NB4 (cell line): ENCODE data around the gene TMEM174.

Experiments
- DNase-seq: peaks from one replicate; pipeline ENCODE4 v3.0.0; 2010; ENCODE audit warnings: low read depth
- H3K4me3 ChIP-seq: one replicate; pipeline ENCODE4 v1.5.1; 2011; ENCODE audit warnings: mild to moderate bottlenecking, low read depth, low read length, moderate library complexity
- CTCF ChIP-seq: IDR thresholded peaks from one replicate; pipeline ENCODE4 v1.5.1; 2012; ENCODE audit warnings: low read depth, low read length
- MYC ChIP-seq: IDR thresholded peaks from 2 replicates; pipeline ENCODE4 v1.6.1; 2011; ENCODE audit warnings: low read depth, low read length
- POLR2A ChIP-seq: IDR thresholded peaks from 2 replicates; pipeline ENCODE4 v1.6.1; 2011; ENCODE audit warnings: mild to moderate bottlenecking; ENCODE audit not compliant: insufficient read length; ENCODE audit errors: extremely low read depth
- TF ChIP-seq, protein P1 (sequence below): IDR thresholded peaks from 2 replicates; pipeline ENCODE4 v1.6.1; 2011; ENCODE audit warnings: low read depth, low read length

TMEM174 gene

DNA sequence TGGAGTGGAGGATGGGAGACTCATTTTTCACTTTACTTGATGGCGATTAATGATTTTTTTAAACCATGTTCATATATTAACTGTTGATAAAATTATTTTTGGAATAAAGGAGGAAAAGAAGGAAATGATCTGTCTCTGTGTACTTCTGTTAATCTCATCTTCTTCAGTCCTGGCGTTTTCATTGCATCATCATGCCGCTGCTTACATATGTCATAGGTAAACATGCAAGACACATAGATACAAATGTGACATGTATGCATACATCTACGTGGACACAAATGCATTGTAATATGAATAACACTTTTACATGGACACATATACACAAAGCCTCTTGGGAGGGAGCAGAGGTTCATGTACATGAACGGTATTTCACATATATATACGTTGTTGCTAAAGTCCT lies 10.0 kb downstream of the TMEM174 start:
- TF ChIP-seq CTCF: no peak
- TF ChIP-seq, protein P1, sequence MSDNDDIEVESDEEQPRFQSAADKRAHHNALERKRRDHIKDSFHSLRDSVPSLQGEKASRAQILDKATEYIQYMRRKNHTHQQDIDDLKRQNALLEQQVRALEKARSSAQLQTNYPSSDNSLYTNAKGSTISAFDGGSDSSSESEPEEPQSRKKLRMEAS: no peak
- TF ChIP-seq POLR2A: no peak
- TF ChIP-seq MYC: no peak
- no peak for DNase-seq
- H3K4me3 ChIP-seq: no peak overlapping the region

- H3K4me3 ChIP-seq: no peak overlapping the region
- no peak for DNase-seq
- TF ChIP-seq, protein P1: no peak
- TF ChIP-seq POLR2A: no peak
- TF ChIP-seq CTCF: no peak
- no peak for TF ChIP-seq MYC
These were observed 10.5 kb downstream of the TMEM174 start for GRCh38 chr5:73183481-73183891.

DNA sequence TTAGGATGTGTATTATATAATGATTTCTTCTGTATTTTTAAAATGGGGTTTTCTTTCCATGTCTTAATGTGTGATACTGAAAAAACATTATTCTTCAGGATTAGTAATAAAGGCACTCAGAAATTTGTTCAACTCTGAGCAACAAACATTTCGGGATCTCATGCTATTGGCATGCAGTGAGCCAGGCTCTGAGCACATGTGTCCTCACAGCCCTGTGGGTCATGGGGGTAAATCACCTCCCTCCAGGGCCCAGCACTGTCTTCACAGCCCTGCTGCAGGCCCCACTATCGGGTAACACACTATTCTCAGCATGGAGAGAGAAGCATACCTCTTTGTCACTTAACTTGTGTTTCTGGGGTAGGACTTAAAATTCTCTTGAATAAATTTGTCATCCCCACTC lies 14.0 kb downstream of the TMEM174 start:
- TF ChIP-seq MYC (no peak), CTCF (no peak), POLR2A (no peak)
- TF ChIP-seq, protein P1: no peak
- no peak overlapping the region for H3K4me3 ChIP-seq
- no peak for DNase-seq

- no peak for TF ChIP-seq MYC
- TF ChIP-seq, protein P1: no peak
- TF ChIP-seq CTCF: no peak
- no peak for TF ChIP-seq POLR2A
- no peak for DNase-seq
- H3K4me3 ChIP-seq: no peak overlapping the region
These were observed 16.0 kb downstream of the TMEM174 start for GRCh38 chr5:73188764-73189531.

- DNase-seq: no peak
- no peak for TF ChIP-seq CTCF
- no peak for TF ChIP-seq MYC
- TF ChIP-seq POLR2A: no peak
- TF ChIP-seq, protein P1: no peak
These were observed 16.9 kb downstream of the TMEM174 start for GRCh38 chr5:73189871-73190376.

GRCh38 chr5:73192370-73192769 lies 19.4 kb downstream of the TMEM174 start:
- TF ChIP-seq, protein P1: no peak
- no peak for TF ChIP-seq POLR2A
- H3K4me3 ChIP-seq: no peak overlapping the region
- DNase-seq: no peak

More at GRCh38 chr5:73189871-73190376, 16.9 kb downstream of the TMEM174 start:
- H3K4me3 ChIP-seq: no peak overlapping the region
